Medulla oblongata (tissue), 1 donor: ENCODE results near the gene ABCD1.
"Not testable (repeated sequence)": the region's sequence is repeated elsewhere in the genome, so short reads cannot be mapped to it uniquely, and the experiment has no call there.

Experiments
- DNase-seq: peaks from one replicate; pipeline ENCODE4 v3.0.0-alpha.2; 2015; ENCODE audit errors: extremely low spot score

The ABCD1 gene

GRCh38 chrX:153724252-153725038 lies at the start of gene ABCD1, which contains the start of gene BCAP31:
TSS of gene ABCD1 (plus strand) at chrX:153724856. CDS start at chrX:153725267, 411 bp downstream.
TSS of gene BCAP31 (minus strand) at chrX:153724387. CDS start at chrX:153723244, 1,143 bp downstream.
- peak; percentile 88 for DNase-seq

- DNase-seq, result no peak
These were observed 43.5 kb upstream of the ABCD1 start for GRCh38 chrX:153681175-153681574.

GRCh38 chrX:153683486-153683885 lies 41.2 kb upstream of the ABCD1 start:
- not testable (repeated sequence) for DNase-seq

GRCh38 chrX:153684467-153685155 lies 40.0 kb upstream of the ABCD1 start:
- no peak for DNase-seq

- no peak for DNase-seq
These were observed 39.5 kb upstream of the ABCD1 start for GRCh38 chrX:153685156-153685536.

GRCh38 chrX:153685751-153686696 lies 38.6 kb upstream of the ABCD1 start:
- no peak for DNase-seq

GRCh38 chrX:153686711-153687110 lies 37.9 kb upstream of the ABCD1 start:
- no peak for DNase-seq

GRCh38 chrX:153687121-153688039 lies 37.3 kb upstream of the ABCD1 start, which contains the start of gene SLC6A8:
TSS of gene SLC6A8 (plus strand) at chrX:153687926. CDS start at chrX:153688575, 649 bp downstream.
- peak; percentile 67 for DNase-seq

- DNase-seq, result no peak
These were observed 36.6 kb upstream of the ABCD1 start for GRCh38 chrX:153688071-153688470.

GRCh38 chrX:153688506-153688905 lies 36.1 kb upstream of the ABCD1 start:
- no peak for DNase-seq

- DNase-seq, result peak; percentile 67
These were observed 35.6 kb upstream of the ABCD1 start for GRCh38 chrX:153688911-153689590.

- DNase-seq, result no peak
These were observed 34.8 kb upstream of the ABCD1 start for GRCh38 chrX:153689654-153690465.

- no peak for DNase-seq
These were observed 34.2 kb upstream of the ABCD1 start for GRCh38 chrX:153690466-153690865.

- DNase-seq, result not testable (repeated sequence)
These were observed 33.4 kb upstream of the ABCD1 start for GRCh38 chrX:153691032-153691827.

GRCh38 chrX:153692003-153692402 lies 32.7 kb upstream of the ABCD1 start:
- no peak for DNase-seq

GRCh38 chrX:153692611-153693156 lies 32.0 kb upstream of the ABCD1 start:
- no peak for DNase-seq

- no peak for DNase-seq
These were observed 31.2 kb upstream of the ABCD1 start for GRCh38 chrX:153693216-153694086.
